GM15510 (cell line): ENCODE data around the gene RAB4B.
A peak's percentile ranks its signal among the peaks of the same experiment; 100 is the strongest.

Source experiments
- POLR2A ChIP-seq: IDR thresholded peaks from 3 replicates; pipeline ENCODE4 v1.6.1; 2011; ENCODE audit warnings: borderline replicate concordance; ENCODE audit not compliant: insufficient read length; ENCODE audit errors: extremely low read depth

Gene RAB4B

DNA sequence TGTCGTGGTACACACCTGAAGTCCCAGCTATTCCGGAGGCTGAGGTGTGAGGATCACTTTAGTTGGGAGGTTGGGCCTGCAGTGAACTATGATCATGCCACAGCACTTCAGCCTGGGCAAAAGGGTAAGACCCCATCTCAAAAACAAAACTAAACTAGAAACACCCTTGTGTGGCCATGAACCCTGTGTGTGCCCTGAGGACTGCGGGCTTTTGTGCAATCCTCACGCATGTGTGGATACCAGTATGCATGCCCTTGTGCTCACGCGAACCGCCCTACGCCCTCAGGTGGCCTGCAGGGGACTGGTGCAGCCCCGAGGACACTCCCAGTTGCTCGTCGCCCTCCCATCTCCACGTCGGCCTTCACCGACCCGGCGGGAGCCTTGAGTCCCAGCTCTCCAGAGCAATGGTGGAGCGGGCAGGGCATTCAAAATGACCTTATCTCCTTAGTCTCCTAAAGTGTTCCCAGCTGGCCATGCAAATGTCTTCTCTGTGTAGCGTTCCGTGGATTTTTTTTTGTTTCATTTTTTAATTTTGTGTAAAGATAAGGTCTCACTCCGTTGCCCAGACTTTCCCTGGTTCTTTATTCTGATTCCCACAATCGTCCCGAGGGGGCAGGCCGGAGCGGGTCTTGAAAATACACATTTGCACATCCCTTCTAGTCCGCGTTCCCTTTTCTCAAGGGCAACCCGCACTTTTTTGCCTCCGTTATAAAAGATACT is 20.1 kb downstream of the RAB4B start:
- TF ChIP-seq POLR2A, result peak; percentile 52

DNA sequence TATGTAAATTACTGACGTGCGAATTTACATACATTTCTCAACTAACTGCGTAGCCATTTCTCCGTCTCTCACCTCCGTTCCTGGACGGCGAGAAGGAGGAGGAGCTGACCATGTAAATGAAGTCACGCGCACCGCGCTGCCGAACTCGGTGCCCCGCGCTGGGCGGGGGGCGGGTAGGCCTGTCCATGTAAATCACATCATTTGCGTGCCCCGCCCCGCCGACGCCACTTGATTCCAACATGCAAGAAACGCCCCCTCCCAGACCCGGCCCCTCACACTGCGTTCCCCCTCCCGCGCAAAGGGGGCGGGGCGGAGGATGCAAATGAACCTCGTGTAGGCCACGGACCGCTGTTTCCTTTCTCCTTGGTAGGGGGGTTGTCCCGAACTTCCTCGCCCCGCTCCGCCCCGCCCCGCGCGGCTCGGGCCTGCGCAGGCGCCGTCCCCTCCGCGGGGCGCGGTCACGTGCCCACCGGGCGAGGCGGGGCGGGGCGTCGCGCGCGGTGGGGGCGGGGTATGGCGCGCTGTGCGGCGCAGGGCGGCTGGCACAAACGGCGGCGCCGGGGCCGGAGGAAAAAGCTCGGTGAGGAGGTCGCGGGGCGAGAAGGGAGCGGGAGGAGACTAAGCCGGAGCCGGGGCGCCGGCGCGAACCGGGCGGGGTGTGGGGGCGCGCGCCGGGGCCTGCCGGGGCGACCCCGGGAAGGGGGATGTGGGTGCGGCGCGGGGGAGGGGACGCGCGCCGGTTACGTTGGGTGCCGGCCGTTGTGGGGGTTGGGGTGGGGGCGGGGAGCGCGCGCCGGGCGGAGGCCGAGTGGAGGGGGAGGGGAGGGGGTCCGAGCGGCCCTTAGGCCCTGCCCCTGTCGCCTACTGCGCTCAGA is 20.9 kb downstream of the RAB4B start, which contains the start of gene EGLN2:
Gene EGLN2, plus strand, starts transcription at position 509 of the 875 bp plus-strand sequence. CDS start 1,382 bp downstream, outside the sequence.
- peak; percentile 67 for TF ChIP-seq POLR2A

DNA sequence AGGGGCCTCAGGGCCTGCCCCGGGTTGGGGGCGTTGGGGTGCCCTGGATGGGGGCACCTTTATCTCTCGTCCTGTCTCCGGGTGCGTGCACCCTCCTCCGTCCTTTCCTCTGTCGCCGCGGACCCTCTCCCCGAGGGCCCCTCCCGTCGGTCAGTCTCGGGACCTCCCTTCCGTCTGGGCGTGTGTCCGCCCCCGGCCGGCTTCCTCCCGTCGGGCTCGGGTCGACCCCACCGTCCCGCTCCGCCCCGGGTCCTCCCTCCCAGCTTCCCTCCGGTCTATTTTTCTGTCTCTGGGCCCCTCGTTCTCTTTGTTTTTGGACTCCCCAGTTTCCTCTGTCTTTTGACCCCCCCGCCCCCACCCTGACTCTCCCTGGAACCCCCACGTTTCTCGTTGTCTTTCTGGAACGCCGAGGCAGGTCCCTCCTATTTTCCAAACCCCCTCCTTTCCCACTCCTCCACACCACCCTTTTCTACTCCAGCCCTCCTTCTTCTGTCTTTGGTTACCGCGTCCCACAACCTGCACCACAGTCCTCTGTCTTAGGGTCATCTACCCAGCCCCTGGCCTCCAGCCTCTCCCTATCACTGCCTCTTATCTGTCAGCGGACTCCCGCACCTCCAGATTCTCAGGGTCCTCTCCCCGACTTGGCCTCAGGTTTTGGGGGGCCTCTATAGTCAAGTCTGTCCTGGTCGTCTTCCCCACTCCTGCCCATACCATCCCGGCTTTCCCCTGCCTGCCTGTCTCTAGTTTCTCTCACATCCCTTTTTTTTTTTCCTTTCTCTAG is 21.7 kb downstream of the RAB4B start:
- TF ChIP-seq POLR2A, result peak; percentile 7

DNA sequence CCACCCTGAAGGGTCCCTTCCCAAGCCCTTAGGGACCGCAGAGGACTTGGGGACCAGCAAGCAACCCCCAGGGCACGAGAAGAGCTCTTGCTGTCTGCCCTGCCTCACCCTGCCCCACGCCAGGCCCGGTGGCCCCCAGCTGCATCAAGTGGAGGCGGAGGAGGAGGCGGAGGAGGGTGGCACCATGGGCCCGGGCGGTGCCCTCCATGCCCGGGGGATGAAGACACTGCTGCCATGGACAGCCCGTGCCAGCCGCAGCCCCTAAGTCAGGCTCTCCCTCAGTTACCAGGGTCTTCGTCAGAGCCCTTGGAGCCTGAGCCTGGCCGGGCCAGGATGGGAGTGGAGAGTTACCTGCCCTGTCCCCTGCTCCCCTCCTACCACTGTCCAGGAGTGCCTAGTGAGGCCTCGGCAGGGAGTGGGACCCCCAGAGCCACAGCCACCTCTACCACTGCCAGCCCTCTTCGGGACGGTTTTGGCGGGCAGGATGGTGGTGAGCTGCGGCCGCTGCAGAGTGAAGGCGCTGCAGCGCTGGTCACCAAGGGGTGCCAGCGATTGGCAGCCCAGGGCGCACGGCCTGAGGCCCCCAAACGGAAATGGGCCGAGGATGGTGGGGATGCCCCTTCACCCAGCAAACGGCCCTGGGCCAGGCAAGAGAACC is 22.4 kb downstream of the RAB4B start:
- TF ChIP-seq POLR2A, result no peak

DNA sequence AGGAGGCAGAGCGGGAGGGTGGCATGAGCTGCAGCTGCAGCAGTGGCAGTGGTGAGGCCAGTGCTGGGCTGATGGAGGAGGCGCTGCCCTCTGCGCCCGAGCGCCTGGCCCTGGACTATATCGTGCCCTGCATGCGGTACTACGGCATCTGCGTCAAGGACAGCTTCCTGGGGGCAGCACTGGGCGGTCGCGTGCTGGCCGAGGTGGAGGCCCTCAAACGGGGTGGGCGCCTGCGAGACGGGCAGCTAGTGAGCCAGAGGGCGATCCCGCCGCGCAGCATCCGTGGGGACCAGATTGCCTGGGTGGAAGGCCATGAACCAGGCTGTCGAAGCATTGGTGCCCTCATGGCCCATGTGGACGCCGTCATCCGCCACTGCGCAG is 22.9 kb downstream of the RAB4B start:
- no peak for TF ChIP-seq POLR2A

DNA sequence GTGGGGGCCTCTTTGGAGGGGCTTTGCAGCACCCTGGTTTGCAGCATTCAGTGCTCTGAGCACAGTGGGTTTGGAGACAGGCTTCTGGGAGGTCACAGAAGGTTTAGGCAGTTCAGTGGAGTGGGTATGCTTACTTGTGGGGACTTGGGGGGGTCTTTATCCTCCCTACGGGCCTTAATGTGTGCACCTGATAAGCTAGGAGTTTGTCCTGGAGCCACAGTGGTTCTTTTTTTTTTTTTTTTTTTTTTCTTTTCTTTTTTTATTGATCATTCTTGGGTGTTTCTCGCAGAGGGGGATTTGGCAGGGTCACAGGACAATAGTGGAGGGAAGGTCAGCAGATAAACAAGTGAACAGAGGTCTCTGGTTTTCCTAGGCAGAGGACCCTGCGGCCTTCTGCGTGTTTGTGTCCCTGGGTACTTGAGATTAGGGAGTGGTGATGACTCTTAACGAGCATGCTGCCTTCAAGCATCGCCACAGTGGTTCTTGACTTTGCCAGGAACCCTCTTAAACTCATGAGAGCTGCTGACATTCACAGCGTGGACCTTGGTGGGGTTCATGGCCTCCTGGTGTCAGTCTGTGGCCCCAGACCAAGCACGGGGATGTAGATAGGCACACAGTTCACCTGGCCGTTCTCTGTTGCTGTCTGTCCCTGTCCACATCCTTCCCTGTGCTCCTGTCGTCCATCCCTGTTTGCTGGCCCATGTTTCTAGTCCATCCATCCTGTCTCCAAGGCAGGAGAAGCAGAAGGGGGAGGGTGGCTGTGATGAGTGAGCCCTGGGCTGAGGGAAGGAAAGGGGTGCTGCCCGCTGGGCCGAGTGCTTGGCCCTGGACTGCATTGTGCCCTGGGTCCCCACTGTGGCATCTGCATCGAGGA is 23.6 kb downstream of the RAB4B start:
- no peak for TF ChIP-seq POLR2A

DNA sequence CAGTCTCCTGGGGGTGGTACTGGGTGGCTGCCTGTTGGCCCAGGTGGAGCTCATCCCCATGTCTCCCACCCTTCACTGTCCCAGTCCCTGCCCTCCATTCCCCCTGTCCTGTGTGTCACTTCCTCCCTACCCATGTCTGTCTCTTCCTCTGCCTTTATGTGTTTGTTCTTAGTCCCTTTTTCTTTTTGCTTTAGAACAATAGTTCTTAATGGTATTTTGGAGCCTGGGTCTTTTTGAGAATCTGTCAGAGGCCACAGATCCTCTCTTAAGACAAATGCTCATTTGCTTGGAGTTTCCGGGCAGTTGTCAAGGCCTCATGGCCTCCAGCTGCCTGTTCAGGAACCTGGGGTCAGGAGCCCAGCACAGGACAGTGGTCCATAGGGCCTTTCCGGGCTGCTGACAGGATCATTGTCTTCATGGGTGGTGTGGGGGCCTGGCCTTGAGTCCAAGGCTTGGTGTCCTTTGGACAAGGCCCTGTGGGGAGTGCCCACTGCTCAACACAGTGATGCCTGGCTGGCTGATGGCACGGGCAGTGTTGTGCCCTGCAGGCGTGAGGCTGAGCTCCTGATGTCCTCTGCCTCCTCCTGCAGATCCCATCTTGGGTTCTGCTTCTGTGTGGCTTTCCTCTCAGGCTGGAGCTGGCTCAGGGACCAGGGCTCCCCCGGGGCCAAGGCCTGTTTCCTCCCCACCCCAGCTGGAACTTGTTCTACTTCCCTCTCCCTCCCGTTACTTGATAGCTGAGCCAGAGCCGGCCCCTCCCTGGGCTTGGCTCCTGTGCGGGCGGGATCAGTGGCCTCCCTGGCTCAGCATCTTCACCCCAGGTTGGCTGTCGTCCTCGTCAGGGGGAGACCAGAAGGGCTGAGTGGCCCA is 24.5 kb downstream of the RAB4B start:
- no peak for TF ChIP-seq POLR2A

DNA sequence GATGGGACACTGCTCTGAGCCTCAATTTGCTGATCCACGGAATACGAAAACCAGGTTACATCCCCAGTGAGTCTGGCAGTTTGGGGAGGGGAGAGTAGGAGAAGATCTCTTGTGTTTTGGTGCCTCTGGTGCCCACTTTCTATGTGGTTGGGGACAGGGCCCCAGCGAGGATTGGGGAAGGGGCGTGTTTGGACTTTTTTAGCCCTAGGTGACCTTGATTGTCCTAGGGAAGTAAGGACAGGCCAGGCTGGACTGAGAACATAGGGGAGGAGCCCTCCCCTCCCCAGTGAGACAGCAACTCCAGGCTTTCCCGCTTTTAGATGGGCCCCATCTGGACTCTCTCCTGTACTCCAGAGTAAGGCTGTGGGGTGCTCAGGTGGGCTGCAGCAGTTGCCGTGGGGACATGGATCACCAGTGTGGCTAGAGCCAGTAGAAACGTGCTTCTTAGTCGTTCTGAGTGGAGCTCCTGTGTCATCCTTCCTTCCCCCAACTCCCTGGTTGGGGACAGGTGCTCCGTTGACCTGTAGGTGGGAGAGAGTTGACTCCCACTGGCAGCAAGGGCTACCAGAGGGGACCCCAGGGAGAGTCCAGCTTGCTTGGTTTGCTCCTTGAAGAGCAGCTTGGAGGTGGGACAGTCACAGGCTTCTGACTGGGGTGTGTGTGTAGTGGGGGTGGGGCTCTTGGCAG is 25.3 kb downstream of the RAB4B start:
- no peak for TF ChIP-seq POLR2A

DNA sequence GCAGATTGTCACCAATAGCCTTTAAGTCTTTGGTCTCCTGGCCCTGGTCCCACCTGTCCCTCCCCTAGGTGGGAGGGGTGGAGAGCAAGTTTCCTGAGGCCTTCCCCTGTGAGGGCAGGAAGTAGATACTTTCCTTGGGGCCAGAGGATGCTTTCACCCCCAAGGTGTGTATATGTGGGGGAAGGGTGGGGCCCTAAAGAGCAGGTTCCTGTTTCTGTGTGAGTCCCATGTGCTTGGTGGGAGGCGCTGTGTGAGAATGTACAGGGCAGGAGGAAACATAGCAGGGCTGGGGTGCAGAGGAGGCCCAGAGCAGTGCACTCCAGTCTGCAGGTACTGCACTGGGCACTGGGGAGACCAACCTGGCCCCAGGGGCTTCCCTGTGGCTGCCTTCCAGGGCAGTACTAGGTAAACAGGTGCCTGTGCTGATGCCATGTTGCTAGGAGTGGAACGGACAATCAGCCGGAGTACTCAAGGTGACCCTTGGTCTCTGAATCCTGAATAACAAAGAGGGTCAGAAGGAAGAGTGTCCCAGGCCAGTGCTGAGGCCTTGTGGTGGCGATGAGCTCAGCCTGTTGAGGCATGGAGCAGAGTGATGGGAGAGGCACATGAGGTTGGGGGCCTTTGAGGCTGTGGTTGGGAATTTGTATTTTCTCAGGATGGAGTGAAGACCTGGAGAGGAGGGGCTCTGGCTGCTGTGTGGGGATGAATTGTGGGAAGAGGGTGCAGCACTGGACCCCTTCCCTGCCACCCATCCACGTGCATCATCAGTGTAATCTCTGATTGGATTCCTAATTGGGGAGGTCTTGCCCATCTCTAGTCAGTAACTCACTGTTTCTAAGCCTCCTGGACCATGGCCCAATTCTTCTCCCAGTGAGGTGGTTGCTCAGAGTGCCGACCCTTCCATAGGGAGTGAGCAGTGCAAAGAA is 26.1 kb downstream of the RAB4B start:
- no peak for TF ChIP-seq POLR2A

DNA sequence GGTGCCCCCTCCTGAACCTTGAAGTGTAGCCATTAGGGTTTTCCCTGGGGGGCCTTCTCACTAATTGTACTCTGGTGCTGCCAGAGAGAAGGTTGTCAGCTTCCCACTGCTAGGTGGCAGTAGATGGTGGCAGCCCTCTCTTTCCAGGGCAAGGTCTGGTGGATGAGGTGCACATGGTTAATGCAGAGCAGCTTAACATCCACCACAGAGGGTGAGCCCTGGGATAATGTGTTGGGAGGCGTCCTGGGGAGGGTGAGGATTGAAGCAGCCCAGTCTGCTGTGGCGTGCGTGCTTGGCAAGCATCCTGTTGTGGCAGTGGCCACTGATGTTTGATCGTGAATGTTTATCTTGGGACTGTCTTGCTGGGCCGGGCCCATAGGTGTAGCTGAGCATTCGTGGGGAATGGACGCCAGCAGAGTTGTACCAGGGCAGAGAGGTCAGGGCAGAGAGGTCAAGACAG is 26.8 kb downstream of the RAB4B start:
- TF ChIP-seq POLR2A, result no peak

DNA sequence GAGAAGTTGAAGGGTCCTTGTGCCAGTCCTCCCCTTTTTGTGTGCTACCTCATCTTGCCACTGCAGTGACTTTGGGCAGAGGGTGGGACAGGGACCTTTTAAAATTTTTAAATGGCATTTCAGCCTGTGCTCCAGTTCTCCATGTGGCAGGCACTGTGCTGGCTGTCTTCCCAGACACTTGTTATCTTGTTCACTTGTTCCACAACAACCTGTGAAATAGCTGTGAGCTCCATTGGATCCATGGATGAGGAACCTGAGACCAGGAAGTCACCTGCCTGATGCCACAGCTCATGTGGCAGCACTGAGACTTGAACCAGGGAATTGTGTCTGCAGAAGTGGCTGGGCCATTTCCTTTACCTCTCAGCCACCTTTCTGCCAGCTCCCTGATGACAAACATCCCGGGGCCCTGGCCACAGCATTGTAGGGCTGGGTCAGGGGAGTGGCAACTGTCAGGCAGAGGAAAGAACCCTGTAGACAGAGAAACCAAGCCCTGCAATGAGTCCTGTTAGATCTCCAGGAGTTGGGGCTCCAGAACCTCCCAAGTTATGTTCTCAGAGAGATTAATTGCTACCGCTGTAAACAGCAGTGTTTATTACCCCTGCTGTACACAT is 27.3 kb downstream of the RAB4B start:
- no peak for TF ChIP-seq POLR2A
